Activated CD8-positive, alpha-beta memory T cell treated with anti-CD3 and anti-CD28 coated beads, Interleukin-2, amount 50 U/mL, for 1 hour (primary cell): ENCODE measurements around the gene G3BP1.
"Not testable (repeated sequence)": the region's sequence is repeated elsewhere in the genome, so short reads cannot be mapped to it uniquely, and the experiment has no call there.

ENCODE experiments used
- DNase-seq: peaks from one replicate; pipeline ENCODE4 v3.0.0-alpha.2; 2020; ENCODE audit errors: extremely low read depth

G3BP1 gene

DNA sequence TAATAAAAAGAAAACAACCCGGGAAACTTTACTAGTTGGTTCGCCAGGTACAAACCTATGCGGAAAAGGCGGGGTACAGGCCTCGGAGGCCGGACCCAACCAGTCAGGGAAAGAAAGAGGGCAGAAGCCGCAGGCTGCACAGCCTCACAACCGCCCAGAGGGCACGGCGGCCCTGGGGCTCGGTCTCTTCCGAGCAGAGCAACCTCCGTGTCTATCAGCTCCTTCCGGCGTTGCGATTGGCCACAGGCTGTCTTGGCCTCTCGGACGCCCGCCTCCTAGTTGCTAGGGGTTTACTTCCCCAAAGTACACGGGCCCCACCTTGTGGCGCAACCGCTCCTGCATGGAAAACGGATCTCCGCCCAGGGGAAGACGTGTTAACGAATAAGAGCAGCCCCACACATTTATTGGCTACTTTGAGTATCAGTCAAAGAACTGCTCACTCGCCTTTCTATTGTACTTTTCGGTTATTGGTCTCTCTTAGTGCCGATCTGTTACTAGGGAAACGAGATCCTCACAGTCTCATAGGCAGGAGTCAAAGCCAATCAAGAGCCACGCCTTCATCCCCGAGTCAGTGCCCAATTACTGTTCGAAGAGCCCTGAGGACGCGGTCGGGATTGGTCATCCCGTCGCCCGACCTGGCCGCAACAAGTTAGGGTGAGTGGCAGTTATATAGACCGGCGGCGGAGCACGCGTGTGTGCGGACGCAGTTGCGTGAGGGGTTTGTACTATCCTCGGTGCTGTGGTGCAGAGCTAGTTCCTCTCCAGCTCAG is at the start of gene G3BP1:
TSS of gene G3BP1 (plus strand) at position 696 of the 770 bp plus-strand sequence. CDS start 14,667 bp downstream, outside the sequence.
- peak; percentile 99 for DNase-seq

DNA sequence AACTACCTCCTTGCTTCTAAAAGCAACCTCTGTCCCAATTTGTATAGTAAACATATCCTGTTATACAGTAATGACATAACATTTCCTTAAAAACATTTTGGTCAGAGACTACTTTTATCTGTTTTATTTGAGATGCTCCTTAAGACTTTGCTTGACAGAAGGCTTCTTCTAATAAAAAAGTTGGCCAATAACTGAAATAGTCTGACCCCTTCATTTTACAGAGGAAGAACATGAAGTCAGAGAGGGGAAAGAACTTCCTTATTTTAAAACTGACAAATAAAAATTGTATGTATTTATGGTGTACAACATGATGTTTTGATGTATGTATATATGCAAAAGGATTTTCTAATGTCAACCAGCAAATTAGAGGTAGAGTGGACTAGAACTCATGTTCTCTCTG is 49.2 kb upstream of the G3BP1 start:
- no peak for DNase-seq

DNA sequence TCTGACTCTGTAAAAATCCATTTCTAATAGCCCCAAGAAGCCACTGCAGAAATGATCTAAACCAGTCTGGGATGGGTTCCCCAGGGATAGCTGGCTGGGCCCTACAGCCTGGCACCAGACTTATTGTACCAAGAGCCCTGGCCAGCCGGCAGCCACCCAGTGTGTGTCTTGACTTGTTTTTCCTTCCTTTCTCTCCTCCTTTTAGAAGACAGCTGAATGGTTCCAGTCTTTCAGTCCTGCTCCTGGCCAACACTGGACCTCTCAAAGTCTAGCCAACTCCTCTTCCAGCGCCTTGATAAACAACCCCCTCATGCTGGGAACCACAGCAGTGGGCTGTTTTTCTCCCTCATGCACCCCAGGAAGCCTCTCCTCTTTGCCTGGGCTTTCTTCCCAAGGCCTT is 47.4 kb upstream of the G3BP1 start:
- DNase-seq, result no peak

DNA sequence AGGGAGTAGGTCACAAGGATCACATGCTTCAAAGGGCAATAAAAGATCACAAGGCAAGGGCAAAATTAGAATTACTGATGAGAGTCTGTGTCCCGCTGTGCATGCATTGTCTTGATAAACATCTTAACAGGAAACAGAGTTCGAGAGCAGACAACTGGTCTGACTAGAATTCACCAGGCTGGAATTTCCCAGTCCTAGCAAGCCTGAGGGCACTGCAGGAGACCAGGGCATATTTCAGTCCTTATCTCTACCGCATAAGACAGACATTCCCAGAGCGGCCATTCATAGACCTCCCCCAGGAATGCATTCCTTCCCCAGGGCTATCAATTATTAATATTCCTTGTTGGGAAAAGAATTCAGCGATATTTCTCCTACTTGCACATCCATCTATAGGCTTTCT is 42.2 kb upstream of the G3BP1 start:
- DNase-seq, result not testable (repeated sequence)

DNA sequence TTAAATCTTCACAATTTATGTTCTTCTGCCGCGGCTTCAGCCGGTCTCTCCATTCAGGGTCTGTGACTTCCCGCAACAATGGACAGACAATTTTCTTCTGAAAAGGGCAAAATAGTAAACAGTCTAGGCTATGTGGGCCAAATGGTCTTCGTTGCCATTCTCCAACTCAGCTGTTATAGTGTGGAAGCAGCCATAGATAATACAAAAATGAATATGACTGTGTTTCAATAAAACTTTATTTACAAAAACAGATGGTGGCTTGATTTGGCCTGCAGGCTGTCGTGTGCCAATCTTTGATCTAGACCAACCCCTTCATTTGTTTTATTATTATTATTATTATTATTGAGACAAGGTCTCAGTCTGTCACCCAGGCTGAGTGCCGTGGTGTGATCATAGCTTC is 41.4 kb upstream of the G3BP1 start:
- no peak for DNase-seq

DNA sequence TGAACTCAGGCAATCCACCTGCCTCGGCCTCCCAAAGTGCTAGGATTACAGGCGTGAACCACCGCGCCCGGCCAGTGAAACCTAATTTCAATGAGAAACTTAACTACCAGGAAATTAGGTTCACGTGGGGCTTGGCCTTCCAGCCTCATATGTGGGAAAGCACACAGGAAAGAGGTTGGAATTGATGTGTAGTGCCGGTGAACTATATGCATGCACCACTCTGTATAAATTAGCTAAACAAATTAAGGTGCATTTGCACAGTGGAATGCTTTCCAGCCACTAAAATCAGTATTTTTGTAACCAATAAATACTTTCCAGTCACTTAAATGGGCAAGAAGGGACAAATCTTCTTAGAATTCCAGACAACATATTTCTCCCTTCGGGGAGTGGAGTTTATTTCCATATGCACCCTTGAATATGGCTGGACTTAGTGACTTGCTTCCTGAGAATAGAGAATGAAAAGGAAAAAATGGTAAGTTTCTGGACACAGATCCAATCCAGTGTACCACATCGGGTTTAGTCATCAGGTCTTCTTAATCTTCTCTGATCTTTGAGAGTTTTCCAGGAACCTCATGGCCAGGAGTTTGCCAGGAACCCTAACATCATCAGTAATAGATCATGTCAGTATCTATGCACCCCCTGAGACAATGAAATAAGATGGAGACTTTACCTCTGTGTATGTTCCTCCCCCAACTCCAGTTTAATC is 38.2 kb upstream of the G3BP1 start:
- DNase-seq, result no peak

- DNase-seq, result no peak
Observed at GRCh38 chr5:151734064-151734408, 37.7 kb upstream of the G3BP1 start.

DNA sequence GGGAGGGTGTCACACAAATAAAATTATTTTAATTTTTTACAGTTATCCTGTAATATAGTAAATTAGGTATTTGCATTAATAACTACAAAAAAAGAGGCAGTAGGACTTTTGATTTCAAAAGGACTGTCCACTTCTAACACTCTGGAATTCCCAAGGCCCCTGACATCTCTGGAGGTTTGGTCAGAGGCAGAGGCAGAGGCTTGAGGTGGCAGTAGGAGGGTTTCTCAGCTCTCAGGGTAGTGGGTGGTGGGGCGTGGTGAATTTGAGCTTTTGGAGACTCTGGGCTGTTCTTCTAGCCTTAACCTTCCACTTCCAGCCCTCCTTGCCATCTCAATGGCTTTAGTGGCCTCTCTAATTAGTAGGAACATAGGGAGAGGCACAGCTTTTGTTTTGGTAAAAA is 36.1 kb upstream of the G3BP1 start:
- DNase-seq, result no peak

DNA sequence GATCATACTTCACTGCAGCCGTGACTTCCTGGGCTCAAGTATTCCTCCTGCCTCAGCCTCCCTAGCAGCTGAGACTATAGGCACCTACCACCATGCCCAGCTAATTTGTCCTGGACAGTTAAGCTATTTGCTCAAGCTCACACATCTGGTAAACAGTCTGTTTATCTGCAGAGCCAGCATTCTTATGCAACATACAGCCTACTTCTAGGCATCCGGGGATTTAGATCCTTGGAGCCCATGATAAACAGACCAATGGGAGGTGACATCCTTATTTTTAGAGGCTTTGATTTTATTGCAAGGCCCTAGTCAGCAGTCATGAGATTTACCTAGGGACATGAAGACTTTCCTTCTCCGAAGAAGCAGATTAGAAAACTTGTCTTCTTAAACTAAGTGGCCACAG is 34.3 kb upstream of the G3BP1 start:
- no peak for DNase-seq

GRCh38 chr5:151738125-151738848 is 33.5 kb upstream of the G3BP1 start:
- DNase-seq, result no peak

GRCh38 chr5:151739395-151739794 is 32.4 kb upstream of the G3BP1 start:
- DNase-seq, result no peak

DNA sequence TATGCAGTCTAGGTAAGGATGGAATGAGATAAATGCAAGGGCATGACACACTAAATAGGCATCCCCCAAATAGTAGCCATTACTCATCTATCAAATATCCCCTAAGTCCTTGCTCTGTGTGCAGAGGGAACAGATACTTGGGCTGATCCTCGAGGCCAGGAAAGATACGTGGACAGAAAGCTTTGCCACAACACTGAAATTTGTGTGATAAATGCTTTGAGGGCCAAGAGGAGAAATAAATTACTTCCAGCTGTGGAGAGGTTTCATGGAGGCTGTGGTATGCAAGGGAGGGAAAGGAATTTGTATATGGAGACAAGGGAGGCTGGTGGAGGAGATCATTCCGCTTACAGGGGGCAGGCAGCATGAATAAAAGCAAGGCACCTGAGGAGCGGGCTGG is 31.8 kb upstream of the G3BP1 start:
- no peak for DNase-seq

DNA sequence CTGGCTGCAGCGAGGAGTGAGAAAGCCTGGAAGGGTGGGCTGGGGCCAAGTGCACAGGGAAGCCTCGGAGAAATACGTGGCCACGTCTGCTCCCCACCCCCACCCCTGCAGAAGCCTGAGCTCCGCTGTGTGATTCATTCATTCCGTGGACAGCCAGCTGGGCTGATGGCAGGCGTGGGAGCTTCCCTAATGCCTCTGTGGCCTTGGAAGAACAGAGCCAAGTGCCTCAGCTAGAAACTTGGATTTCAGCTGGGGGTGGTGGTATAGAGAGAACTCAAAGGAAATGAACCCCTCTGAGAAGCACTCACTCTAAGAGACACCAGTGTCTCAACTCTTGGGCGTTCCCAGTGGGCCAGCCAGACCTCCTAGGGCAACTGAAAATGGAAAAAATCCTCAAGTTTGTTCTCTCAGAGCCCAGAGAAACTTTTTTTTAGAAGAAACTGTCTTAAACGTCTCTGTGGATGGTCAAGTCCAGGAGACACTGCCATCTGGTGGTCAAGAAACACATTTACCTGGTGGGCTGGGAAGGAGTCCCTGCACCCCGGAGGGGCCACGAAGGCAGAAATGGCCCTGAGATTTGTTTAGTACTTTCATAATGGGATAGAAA is 31.3 kb upstream of the G3BP1 start:
- DNase-seq, result no peak

DNA sequence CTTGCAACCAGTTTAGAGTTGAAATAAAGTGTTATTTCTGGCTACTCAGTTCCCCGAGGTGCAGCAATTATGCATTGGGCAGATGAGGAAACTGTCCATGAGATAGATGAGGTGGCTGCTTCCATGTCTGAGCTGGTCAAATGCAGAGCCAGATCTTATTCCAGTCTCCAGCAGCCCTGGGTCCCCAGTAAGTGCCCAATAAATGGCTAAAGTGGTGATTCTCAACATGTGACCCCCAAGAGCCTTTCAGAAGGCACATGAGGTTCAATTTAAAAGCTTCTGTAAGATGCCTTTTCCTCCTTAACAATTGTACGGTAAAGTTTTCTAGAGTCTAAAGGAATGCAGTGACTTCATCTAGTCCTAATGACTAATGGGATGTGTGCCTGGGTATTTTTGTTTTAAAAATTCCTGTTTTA is 30.8 kb upstream of the G3BP1 start:
- DNase-seq, result no peak

- DNase-seq, result no peak
Observed at GRCh38 chr5:151741678-151742423, 29.9 kb upstream of the G3BP1 start.

GRCh38 chr5:151742870-151743294 is 28.9 kb upstream of the G3BP1 start:
- DNase-seq, result no peak

- no peak for DNase-seq
Observed at GRCh38 chr5:151743530-151743929, 28.2 kb upstream of the G3BP1 start.

GRCh38 chr5:151745071-151745705 is 26.6 kb upstream of the G3BP1 start:
- no peak for DNase-seq

DNA sequence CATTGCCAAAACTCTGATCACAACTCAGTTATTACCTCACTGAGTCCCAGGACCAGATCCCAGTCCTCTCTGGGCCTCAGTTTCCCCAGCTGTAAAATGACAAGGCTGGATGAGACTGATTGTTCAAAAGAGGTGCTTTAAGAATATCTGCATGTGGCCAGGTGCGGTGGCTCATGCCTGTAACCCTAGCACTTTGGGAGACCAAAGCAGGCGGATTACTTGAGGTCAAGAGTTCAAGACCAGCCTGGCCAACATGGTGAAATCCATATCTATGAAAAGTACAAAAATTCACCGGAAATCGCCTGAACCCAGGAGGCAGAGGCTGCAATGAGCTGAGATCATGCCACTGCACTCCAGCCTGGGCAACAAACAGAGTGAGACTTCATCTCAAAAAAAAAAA is 21.6 kb upstream of the G3BP1 start:
- no peak for DNase-seq

DNA sequence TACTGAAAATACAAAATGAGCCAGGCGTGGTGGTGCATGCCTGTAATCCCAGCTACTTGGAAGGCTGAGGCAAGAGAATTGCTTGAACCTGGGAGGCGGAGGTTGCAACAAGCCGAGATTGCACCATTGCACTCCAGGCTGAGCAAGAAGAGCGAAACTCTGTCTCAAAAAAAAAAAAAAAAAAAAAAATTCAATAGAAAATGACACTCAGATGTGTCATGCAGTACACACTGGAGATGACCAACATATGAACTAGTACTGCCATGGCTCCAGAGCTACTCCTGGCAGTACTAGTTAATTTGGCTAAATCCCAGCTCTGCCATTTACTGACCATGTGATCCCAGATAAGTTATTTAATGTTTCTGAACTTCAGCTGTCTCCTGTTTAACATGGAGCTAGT is 20.7 kb upstream of the G3BP1 start:
- DNase-seq, result no peak

GRCh38 chr5:151751593-151751992 is 20.2 kb upstream of the G3BP1 start:
- no peak for DNase-seq
